Gastroesophageal sphincter (tissue), 3 donors: ENCODE data around the gene SNTG2.

Experiments
- CTCF ChIP-seq, 4 experiments: fragments of 200-600 bp in 2 of 4; fragments of 450-650 bp in 2 of 4; sonication (generic) in 1 of 4; IDR thresholded peaks; one replicate each; pipeline ENCODE4 v1.5.1; 2017 to 2019; ENCODE audit warnings: antibody characterized with exemption in 4 of 4, mild to moderate bottlenecking in 2 of 4, moderate library complexity in 2 of 4
- POLR2A ChIP-seq, 2 donors: fragments of 450-650 bp; IDR thresholded peaks; one replicate each; pipeline ENCODE4 v1.6.1; 2017; ENCODE audit warnings: antibody characterized with exemption in 2 of 2, mild to moderate bottlenecking in 2 of 2, moderate library complexity in 1 of 2

- TF ChIP-seq POLR2A (IDR thresholded peaks at IDR 0.05) (no peak), CTCF (IDR thresholded peaks at IDR 0.05) (no peak)
Observed at GRCh38 chr2:1381644-1382043, 431.0 kb downstream of the SNTG2 start.
